Suprapubic skin (tissue), 4 donors: ENCODE results near the gene PLXNB1.

ENCODE experiments used
- EP300 ChIP-seq: sonication (generic); formaldehyde crosslinking; IDR thresholded peaks from one replicate; pipeline ENCODE4 v1.6.1; 2017; ENCODE audit warnings: antibody characterized with exemption
- POLR2A ChIP-seq, 2 donors: fragments of 450-650 bp; IDR thresholded peaks; one replicate each; pipeline ENCODE4 v1.6.1; 2017; ENCODE audit warnings: antibody characterized with exemption in 2 of 2, mild to moderate bottlenecking in 2 of 2, moderate library complexity in 2 of 2
- POLR2AphosphoS5 ChIP-seq, 3 donors: sonication (generic); formaldehyde crosslinking; IDR thresholded peaks; one replicate each; pipeline ENCODE4 v1.6.1; 2017; ENCODE audit warnings: antibody characterized with exemption in 3 of 3
- TF ChIP-seq, protein P1 (sequence below), 2 donors: fragments of 200-600 bp in 1 of 2; fragments of 450-650 bp in 1 of 2; sonication (generic) in 1 of 2; IDR thresholded peaks; one replicate each; pipeline ENCODE4 v1.5.1; 2016 to 2019; ENCODE audit warnings: antibody characterized with exemption in 2 of 2, mild to moderate bottlenecking in 1 of 2, moderate library complexity in 1 of 2

DNA sequence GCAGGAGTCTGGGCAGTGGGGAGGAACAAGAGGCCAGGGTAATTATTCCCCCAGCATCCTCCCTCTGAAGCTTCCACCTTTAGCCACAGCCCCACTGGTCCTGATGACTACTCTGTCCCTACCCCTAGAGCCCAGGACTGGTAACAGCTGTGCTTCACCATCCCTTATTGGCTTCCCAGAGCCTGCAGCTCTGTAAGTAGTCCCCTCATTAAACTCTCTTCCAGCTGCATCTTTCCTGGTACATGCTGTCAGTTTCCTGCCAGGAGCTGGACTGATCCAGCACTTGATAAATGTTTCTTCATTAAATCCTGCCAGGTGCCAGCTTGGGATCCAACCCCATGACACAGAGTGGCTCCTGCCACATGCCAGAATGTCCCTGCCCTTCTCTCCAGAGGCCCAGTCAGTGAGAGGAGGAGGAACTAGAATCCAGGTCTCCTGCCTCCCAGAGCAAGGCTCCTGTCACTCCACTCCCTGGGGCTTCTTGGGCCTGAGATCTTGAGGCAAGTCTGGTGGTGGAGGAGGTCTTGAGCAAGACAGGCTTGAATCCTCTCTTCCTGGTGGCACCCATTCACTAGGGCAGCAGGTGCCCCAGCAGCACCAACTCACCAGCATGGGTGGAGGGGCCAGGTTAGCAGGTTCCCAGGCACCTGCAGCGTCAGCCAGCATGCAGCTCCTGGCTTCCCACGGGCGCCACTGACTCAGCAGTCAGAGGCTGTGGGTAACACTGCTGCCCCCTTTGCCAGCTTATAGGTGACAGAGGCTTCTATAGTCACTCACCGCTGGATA lies 30.3 kb downstream of the PLXNB1 start:
- TF ChIP-seq, protein P1, sequence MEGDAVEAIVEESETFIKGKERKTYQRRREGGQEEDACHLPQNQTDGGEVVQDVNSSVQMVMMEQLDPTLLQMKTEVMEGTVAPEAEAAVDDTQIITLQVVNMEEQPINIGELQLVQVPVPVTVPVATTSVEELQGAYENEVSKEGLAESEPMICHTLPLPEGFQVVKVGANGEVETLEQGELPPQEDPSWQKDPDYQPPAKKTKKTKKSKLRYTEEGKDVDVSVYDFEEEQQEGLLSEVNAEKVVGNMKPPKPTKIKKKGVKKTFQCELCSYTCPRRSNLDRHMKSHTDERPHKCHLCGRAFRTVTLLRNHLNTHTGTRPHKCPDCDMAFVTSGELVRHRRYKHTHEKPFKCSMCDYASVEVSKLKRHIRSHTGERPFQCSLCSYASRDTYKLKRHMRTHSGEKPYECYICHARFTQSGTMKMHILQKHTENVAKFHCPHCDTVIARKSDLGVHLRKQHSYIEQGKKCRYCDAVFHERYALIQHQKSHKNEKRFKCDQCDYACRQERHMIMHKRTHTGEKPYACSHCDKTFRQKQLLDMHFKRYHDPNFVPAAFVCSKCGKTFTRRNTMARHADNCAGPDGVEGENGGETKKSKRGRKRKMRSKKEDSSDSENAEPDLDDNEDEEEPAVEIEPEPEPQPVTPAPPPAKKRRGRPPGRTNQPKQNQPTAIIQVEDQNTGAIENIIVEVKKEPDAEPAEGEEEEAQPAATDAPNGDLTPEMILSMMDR (IDR thresholded peaks at IDR 0.05): no peak
- TF ChIP-seq POLR2AphosphoS5 (IDR thresholded peaks at IDR 0.05) (no peak), POLR2A (IDR thresholded peaks at IDR 0.05) (no peak), EP300 (no peak)
